ENCODE results near the gene NPC2.
A peak's percentile ranks its signal among the peaks of the same experiment; 100 is the strongest.
"Not testable (repeated sequence)": the region's sequence is repeated elsewhere in the genome, so short reads cannot be mapped to it uniquely, and the experiment has no call there.

NPC2 gene

DNA sequence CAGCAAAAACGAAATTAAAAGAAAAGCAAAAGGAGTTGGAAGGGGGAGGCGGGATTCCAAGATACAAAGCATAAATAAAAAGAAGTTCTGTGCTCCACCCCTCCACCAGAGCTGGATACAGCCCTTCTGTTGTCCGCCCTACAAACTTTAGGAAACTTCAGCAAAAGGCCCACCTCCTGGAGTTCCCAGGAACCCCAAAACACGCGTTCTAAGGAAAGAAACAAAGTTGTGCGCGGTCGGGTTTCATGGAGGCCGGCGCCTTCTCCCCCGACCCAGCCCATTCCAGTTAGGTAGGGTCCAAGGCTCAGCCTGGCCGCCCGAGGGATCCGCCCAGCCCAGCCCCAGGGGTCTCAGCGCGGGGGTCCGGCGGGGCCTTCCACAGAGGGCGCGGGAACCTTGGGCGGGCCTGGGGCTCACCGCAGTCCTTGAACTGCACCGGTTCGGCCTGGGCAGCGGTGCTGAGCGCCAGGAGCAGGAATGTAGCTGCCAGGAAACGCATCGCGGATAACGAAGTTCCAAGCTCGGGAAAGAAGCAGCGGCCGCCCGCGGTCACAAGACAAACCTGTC, at the start of gene NPC2:
TSS of gene NPC2 (minus strand) at position 530 of the 567 bp plus-strand sequence. CDS start at position 499, 31 bp downstream.
- H3K27me3 ChIP-seq (replicated peaks) = no peaks in the 10 kb centered on the region
- H3K27ac ChIP-seq = peak within 1 kb of the TSS; percentile 83
- in situ Hi-C loops (cut with HindIII; ENCODE audit: low pct_ligation_motif_present, low sequenced_read_pairs) = no loop called here
- no peak for TF ChIP-seq CTCF (IDR thresholded peaks at IDR 0.05; ENCODE audit: low read depth, low read length, missing control alignments)
- DNase-seq = no peak
- H3K36me3 ChIP-seq (replicated peaks) = no peaks in the 10 kb centered on the region
- H3K4me3 ChIP-seq (ENCODE audit: low read depth, low read length) = peak within 1 kb of the TSS; percentile 98

- DNase-seq = no peak
- in situ Hi-C loops (cut with HindIII; ENCODE audit: low pct_ligation_motif_present, low sequenced_read_pairs) = no loop called here
These were observed 49.1 kb upstream of the NPC2 start for GRCh38 chr14:74542056-74542685.

DNA sequence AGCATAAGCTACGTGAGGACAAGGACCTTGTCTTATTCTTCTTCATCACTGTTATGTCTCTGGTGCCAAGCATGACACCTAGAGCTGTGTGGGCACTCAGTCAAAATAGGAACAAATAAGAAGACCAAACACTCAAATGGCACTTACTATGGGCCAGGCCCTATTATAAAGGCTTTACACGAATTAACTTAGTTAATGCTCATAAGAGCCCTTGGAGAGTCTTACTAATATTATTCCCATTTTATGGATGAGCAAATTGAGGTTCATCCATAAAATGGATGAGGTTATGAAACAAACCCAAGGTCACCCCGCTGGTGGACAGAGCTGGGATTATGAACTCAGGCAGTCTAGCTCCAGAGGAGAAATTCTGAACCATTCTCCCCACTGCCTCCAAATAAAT, 48.1 kb upstream of the NPC2 start:
- in situ Hi-C loops (cut with HindIII; ENCODE audit: low pct_ligation_motif_present, low sequenced_read_pairs) = no loop called here
- Histone ChIP-seq H3K27me3 (replicated peaks) (no peaks in the 10 kb centered on the region), H3K4me3 (ENCODE audit: low read depth, low read length) (no peak overlapping the region), H3K36me3 (replicated peaks) (peaks cover 5% of the 10 kb centered on the region), H3K27ac (no peak overlapping the region)
- no peak for DNase-seq
- TF ChIP-seq CTCF (IDR thresholded peaks at IDR 0.05; ENCODE audit: low read depth, low read length, missing control alignments) = no peak

More at GRCh38 chr14:74542056-74542685, 49.1 kb upstream of the NPC2 start:
- Histone ChIP-seq H3K27me3 (replicated peaks) (no peaks in the 10 kb centered on the region), H3K36me3 (replicated peaks) (peaks cover 8% of the 10 kb centered on the region), H3K4me3 (ENCODE audit: low read depth, low read length) (no peak overlapping the region), H3K27ac (no peak overlapping the region)
- TF ChIP-seq CTCF (IDR thresholded peaks at IDR 0.05; ENCODE audit: low read depth, low read length, missing control alignments) = no peak

DNA sequence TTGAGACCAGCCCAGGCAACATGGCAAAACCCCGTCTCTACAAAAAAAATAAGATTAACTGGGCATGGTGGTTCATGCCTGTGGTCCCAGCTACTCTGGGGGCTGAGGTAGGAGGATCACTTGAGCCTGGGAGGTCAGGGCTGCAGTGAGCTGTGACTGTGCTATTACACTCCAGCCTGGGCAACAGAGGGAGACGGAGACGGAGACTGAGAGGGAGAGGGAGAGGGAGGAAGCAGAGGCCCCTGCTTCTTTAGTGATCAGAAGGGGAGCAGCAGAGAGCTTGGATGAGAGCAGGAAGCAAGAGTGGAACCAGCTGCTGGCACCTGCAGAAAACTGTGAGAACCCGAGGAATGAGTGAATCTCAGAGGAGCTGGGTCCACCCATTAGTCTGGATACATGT, 46.4 kb upstream of the NPC2 start:
- Histone ChIP-seq H3K36me3 (replicated peaks) (peaks cover 2% of the 10 kb centered on the region), H3K27ac (no peak overlapping the region), H3K4me3 (ENCODE audit: low read depth, low read length) (no peak overlapping the region), H3K27me3 (replicated peaks) (no peaks in the 10 kb centered on the region)
- no peak for DNase-seq
- TF ChIP-seq CTCF (IDR thresholded peaks at IDR 0.05; ENCODE audit: low read depth, low read length, missing control alignments) = no peak
- in situ Hi-C loops (cut with HindIII; ENCODE audit: low pct_ligation_motif_present, low sequenced_read_pairs) = no loop called here

GRCh38 chr14:74538411-74539391, 45.6 kb upstream of the NPC2 start:
- peaks cover 2% of the 10 kb centered on the region for H3K36me3 ChIP-seq (replicated peaks)
- H3K27me3 ChIP-seq (replicated peaks) = no peaks in the 10 kb centered on the region
- no peak overlapping the region for H3K4me3 ChIP-seq (ENCODE audit: low read depth, low read length)
- DNase-seq = no peak
- H3K27ac ChIP-seq = no peak overlapping the region
- in situ Hi-C loops (cut with HindIII; ENCODE audit: low pct_ligation_motif_present, low sequenced_read_pairs) = no loop called here
- no peak for TF ChIP-seq CTCF (IDR thresholded peaks at IDR 0.05; ENCODE audit: low read depth, low read length, missing control alignments)

- H3K27ac ChIP-seq; H3K36me3 ChIP-seq (replicated peaks); H3K4me3 ChIP-seq (ENCODE audit: low read depth, low read length); H3K27me3 ChIP-seq (replicated peaks); in situ Hi-C loops (cut with HindIII; ENCODE audit: low pct_ligation_motif_present, low sequenced_read_pairs); DNase-seq: not testable (repeated sequence)
These were observed 43.2 kb upstream of the NPC2 start for GRCh38 chr14:74536336-74536735.

All from brain microvascular endothelial cell (primary cell).